ENCODE data around the gene CDH4.

The CDH4 gene

GRCh38 chr20:61524951-61525666 is 273.0 kb downstream of the CDH4 start:
- in situ Hi-C loops (cut with HindIII; ENCODE audit: low sequenced_read_pairs) = no loop called here

DNA sequence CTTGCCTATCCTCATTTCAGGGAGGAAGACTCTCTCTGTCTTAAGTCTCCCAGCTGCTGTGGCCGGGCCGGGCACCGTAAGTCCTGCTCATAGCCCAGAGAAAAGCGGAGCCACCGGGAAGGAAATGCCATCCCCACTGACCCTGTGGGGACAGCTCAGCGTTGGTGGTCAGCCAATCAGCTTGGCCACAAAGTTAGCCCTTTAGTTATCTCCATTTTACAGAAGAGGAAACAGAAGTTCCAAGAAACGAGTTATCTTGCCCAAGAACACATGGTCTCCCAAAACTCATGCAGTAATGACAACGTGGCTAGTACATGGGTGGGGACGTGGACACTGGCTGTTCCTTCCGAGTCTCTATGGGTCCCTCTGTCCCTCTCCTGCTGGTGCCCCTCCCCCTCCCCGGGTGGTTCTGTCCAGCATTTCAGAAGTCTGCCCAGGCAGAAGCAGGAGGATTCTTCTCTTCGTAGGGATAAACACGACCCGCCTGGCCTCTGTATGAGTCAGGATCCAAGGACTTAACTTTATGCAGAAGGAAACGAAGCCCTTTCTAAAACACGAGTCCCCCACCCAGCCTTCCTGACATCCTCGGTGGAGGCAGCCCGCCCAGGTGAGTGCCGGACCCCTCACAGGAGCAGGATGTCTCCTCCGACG is 273.8 kb downstream of the CDH4 start:
- in situ Hi-C loops (cut with HindIII; ENCODE audit: low sequenced_read_pairs) = no loop called here

DNA sequence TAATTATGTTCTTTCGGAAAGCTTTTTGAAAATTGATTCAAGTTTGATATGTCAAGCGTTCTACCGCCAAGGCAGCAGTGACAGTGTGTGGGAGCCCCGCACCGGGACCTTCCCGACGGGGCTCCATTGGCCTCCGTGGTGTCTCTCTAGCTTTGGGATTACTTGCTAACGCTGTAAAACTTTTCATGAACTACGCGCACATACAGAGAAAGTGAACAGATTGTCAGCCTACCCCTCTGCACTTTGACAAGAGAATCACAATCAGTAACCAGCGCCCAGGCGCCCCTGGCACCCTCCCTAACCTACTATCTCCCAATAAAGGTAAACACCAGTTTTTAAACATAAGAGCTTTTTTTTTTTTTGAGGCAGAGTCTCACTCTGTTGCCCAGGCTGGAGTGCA is 274.8 kb downstream of the CDH4 start:
- in situ Hi-C loops (cut with HindIII; ENCODE audit: low sequenced_read_pairs) = no loop called here

DNA sequence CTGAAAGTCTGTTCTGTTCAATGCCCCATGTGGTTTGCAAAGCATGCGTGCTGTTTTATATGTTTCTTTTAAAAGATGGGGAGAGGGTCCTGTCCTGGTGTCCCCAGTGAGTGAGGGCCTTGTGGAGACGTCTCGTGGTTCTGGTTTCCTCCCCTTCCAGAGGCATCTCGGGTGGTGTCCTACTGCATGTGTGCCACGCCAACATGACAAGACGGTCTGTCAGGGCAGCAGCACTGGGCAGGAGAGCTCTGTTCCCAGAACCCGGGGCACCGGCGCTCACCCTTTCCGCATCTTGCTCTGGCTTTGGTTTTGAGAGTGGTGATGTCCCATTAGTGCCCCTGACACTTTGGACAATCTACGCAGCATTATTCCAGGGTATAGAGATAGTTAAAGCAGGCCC is 275.6 kb downstream of the CDH4 start:
- in situ Hi-C loops (cut with HindIII; ENCODE audit: low sequenced_read_pairs) = no loop called here

- in situ Hi-C loops (cut with HindIII; ENCODE audit: low sequenced_read_pairs) = no loop called here
Observed at GRCh38 chr20:61528591-61528990, 276.5 kb downstream of the CDH4 start.

GRCh38 chr20:61529354-61529753 is 277.3 kb downstream of the CDH4 start:
- in situ Hi-C loops (cut with HindIII; ENCODE audit: low sequenced_read_pairs) = no loop called here

DNA sequence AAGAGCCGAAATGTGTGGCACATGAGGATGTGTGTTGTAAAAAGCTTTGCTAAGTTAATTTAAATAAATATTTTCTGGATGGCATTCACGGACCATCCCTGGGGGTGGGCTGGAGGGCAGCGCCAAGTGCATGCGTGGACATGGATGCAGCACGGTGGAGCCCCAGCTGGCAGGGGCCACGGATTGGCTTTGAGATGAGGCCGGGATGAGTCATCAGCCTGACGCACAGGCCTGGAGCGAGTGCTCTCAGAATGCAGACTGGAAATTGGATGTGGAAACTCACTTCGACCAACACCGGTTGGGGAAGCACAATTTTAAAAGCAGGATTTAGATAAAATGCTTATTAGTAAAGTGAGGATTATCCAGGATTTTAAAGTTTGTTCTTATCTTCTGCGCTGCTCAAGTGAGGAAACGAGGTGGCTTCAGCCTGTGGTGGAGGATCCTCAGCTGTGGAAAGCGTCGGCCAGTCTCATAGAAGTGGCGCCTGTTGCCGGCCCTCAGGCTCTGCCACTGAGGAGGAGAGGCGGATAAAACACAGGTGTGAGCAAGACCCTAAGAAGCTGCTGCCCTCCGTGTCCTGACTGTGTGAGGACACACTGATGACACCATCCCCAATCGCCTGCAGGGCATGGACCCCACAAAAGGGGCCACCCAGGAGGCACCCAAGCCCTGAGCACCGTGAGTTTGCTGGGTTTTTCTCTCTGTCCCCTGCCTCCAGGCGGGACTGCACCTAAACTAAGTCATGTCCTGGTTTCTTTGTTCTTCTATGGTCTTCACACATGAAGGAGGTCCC is 279.7 kb downstream of the CDH4 start:
- in situ Hi-C loops (cut with HindIII; ENCODE audit: low sequenced_read_pairs) = no loop called here

- in situ Hi-C loops (cut with HindIII; ENCODE audit: low sequenced_read_pairs) = no loop called here
Observed at GRCh38 chr20:61532736-61533135, 280.7 kb downstream of the CDH4 start.

- in situ Hi-C loops (cut with HindIII; ENCODE audit: low sequenced_read_pairs) = no loop called here
Observed at GRCh38 chr20:61533231-61533631, 281.2 kb downstream of the CDH4 start.

- in situ Hi-C loops (cut with HindIII; ENCODE audit: low sequenced_read_pairs) = no loop called here
Observed at GRCh38 chr20:61534346-61534745, 282.3 kb downstream of the CDH4 start.

DNA sequence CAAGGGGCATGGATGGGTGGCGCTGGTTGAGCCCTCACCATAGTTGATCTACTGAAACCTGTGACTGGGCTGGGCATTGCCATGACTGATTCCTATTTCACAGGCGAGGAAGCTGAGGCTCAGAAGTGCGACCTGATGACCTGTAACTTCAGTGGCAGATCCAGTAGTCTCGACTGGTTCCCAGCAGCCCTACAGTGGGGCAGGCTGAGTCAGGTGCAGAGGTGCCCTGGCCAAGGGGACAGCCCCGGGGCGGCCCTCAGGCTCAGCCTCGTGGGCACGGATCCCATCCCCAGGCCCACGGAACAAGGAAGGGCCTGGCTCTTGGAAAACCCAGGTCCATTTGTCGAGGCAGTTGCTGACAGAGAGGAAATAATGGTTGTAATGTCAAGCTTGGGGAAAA is 283.0 kb downstream of the CDH4 start:
- in situ Hi-C loops (cut with HindIII; ENCODE audit: low sequenced_read_pairs) = no loop called here

DNA sequence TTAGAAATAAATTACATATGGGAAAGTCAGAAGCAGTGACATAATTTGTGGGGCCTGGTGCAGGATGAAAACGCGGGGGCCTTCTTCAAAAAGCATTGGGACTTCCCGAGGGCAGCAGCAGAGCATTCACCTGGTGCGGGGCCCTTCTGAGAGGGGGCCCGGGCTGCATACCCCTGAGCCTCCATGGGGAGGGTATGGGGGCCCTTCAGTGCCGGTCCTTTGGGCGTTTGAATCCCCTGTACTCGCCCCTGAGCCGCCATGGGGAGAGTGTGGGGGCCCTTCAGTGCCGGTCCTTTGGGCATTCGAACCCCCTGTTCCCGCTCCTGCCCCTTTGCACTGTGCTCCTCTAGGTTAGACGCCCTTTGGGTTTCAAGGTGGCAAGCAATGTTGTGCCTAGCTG is 283.5 kb downstream of the CDH4 start:
- in situ Hi-C loops (cut with HindIII; ENCODE audit: low sequenced_read_pairs) = no loop called here

- in situ Hi-C loops (cut with HindIII; ENCODE audit: low sequenced_read_pairs) = no loop called here
Observed at GRCh38 chr20:61535956-61536355, 283.9 kb downstream of the CDH4 start.

DNA sequence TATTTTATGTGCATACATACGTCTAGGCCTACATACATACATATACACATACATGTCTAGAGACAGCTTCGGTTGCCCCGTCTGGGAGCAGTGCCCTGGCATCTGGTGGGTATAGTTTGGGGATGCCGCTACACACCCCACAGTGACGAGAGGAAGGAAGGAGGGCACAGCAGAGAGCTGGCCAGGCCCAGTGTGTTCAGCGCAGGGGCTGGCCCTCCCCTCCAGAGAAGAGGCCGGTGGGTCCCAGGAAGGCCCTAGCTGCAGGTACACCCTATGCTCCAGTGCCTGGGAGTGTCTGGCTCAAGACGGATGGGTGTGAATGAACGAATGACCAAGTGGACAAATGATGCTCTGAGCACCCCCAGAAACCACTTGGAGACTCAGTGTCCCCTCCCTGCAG is 284.6 kb downstream of the CDH4 start:
- in situ Hi-C loops (cut with HindIII; ENCODE audit: low sequenced_read_pairs) = no loop called here

- in situ Hi-C loops (cut with HindIII; ENCODE audit: low sequenced_read_pairs) = no loop called here
Observed at GRCh38 chr20:61537239-61538182, 285.4 kb downstream of the CDH4 start.

- in situ Hi-C loops (cut with HindIII; ENCODE audit: low sequenced_read_pairs) = no loop called here
Observed at GRCh38 chr20:61538183-61538942, 286.3 kb downstream of the CDH4 start.

DNA sequence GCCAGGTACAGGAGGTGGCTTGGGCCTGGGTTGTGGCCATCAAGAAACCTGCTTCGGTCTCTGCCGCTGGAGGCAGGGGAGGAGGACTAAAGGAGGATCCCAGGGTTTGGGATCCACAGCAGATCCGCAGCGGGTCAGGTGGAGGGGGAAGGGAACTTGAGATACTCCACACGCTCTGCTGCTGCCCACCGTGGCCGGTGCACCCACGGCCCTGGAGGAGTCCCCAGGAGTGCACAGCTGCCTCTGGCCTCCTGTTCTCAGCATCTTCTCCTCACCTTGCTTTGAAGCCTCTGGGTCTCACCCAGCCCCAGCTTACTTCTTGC is 286.8 kb downstream of the CDH4 start:
- in situ Hi-C loops (cut with HindIII; ENCODE audit: low sequenced_read_pairs) = no loop called here

- in situ Hi-C loops (cut with HindIII; ENCODE audit: low sequenced_read_pairs) = no loop called here
Observed at GRCh38 chr20:61539706-61540360, 287.8 kb downstream of the CDH4 start.

DNA sequence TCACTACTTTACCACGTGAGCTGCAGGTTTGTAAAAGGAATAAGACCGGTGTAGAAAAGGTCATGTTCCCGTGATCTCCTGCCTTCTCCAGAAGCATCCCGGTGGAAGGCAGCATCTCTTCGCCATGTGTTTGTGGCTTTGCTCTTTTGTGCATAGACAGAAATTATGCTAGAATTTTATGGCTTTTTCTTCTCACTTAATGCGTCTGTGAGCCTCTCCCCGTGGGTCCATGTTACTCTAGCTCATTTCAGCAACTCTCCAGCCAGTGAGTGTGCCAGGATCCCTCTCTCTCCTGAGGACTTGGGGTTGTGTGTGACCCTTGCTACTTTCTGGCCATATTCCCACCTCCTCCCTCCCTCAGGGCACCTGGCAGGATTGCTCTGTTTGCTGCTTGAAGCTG is 289.5 kb downstream of the CDH4 start:
- in situ Hi-C loops (cut with HindIII; ENCODE audit: low sequenced_read_pairs) = no loop called here

DNA sequence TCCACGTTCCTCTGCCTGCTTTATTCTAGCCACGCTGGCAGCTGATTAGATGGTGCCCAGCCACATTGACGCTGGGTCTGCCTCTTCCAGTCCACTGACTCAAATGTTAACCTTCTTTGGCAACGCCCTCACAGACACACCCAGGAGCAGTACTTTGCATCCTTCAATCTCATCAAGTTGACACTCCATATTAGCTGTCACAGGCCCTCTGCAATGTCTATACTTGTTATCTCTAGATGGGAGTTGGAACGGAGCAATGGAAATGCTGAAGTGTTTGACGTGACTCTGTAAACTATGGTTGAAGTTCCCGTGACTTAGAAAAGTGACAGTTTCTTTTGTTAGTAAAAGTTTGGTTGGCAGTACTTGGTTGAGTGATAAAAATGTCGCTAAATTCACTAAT is 291.0 kb downstream of the CDH4 start:
- in situ Hi-C loops (cut with HindIII; ENCODE audit: low sequenced_read_pairs) = no loop called here
